Measurements from ENCODE around the gene PRKG1.

PRKG1 gene

DNA sequence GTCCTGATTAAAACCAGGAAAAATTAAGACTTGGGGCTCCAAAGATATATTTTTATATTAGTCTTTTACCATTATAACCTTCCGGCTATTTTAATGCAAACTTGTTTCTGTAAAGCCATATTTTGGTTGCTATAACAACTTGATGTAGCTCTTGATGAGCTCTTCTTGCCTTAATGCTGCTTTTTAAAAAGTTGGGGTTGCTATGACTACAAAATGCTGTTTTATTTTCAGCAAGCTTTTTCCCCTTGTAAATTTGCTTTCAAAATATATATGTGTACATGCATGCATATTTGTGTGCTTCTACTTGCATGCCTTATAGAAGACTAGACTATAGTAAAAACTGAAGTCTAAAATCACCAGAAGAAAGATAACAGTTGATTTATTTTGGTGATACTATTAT lies 525.4 kb downstream of the PRKG1 start:
- no peak for DNase-seq (ENCODE audit: low spot score)

DNA sequence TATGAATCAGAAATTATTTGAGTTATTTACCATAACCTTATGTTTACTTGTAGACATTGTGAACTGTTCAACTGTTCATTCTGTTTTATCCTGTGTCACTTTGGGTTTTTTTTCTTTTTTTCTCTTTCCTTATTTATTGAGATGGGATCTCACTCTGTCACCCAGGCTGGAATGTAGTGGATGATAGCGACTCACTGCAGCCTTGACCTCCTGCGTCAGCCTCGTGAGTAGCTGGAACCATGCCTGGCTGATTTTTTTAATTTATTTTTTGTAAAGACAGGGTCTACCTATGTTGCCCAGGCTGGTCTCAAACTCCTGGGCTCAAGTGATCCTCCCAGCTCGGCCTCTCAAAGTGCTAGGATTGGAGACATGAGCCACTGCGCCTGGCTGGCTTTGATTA lies 528.0 kb downstream of the PRKG1 start:
- no peak for DNase-seq (ENCODE audit: low spot score)

DNA sequence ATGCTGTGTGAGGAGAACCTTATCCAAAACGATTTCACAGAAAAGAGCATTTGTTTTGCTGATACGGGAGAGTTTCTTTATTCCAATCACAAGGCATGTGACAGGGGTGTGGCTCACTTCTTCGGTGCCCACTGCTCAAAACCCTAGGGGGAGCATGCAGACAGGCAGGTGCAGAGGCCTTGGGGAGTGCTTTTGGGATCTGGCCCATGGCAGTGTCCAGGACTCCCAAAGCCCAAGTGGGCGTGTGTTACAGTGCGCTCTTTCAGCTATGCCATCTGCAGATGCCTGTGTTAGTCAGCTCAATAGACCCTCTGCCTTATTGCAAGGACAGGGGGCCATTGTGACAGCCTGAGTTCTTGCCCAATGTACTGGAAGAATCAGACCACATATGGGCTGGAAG lies 530.3 kb downstream of the PRKG1 start:
- no peak for DNase-seq (ENCODE audit: low spot score)

DNA sequence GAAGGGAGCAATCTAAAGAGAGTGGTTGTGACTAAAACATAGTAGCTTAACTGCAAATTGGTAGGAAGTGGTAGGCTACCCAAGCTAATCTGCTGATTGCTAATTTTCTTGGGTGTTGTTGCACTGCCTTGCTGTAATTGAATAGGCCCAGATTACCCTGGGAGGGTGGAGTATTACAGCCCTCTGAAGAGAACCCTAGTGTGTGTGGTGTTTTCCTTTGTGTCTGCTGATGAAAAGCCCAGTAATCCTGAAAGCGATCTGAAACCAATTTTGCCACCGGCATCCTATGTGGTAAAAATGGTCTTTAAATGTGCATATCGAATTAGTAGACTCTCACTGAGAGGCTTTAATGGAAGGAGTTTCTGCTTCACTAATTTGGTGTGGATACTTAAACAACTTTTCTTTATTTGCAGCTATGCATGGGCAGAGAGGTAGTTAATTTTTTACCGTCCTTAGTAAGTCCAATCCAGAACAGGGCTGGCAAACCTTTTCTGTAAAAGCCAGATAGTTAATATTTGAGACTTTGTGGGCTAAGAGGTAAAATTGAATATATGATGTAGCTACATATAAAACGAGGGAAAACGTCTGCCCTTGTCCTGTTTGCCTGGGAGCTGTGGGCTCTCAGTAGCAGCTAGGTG lies 532.7 kb downstream of the PRKG1 start:
- no peak for DNase-seq (ENCODE audit: low spot score)

DNA sequence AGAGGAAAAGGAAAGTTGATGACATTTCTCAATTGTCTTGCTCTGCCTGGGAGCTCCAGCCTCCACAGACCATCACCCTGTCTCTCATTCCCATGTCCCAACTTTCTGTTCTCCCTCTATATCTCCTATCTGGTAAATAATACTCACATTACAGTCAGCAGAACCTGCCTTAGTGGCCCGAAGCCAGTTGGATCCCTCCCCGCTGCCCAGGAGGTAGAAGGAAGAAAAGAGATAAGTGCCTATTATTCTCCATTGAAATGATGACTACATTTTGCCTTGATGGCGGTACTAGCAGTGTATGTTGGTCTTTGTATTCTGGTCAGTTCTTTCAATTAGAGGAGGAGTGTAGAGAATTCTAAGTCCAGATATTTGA lies 533.2 kb downstream of the PRKG1 start:
- DNase-seq (ENCODE audit: low spot score), result no peak

DNA sequence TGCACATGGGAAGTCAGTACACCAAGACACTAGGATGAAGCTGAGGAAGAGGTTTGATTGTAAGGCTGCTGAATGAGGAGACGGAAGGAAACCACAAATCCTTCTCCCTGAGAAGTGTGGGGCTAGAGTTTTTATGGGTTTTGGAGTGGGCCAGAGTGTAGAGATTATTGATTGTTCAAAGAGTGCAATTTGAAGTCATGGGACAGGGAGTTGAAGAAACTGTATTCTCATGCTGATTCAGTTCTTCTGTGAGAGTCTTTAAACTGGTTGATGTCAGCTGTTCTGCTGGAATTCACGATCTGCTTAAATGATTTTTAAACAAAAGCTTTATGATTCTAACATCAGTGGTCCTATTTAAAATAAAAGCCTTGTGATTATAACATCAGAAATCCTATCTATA lies 533.9 kb downstream of the PRKG1 start:
- DNase-seq (ENCODE audit: low spot score), result no peak

DNA sequence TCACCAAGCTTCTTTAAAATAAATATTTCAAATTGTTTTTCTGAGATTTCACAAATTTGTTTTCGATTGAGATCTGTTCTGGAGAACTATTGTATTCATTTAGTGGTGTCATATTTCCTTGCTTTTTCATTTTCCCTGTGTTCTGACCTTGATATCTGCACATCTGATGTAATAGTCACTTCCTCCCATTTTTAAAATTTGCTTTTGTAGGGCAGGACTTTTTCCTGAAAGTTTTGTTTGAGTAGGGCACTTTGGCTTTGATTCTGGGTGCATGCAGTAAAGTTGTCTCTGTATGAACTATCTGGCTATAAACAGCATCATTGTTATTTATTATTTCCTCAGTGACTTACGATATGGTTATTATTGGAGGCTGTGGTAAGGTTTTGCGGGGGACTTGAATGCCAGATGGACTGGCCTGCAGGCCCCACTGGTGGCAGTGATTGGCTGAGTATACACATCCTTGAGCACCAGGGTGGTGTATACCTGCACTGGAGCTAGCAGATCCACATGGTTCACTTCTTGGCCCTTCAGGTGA lies 541.5 kb downstream of the PRKG1 start:
- no peak for DNase-seq (ENCODE audit: low spot score)

DNA sequence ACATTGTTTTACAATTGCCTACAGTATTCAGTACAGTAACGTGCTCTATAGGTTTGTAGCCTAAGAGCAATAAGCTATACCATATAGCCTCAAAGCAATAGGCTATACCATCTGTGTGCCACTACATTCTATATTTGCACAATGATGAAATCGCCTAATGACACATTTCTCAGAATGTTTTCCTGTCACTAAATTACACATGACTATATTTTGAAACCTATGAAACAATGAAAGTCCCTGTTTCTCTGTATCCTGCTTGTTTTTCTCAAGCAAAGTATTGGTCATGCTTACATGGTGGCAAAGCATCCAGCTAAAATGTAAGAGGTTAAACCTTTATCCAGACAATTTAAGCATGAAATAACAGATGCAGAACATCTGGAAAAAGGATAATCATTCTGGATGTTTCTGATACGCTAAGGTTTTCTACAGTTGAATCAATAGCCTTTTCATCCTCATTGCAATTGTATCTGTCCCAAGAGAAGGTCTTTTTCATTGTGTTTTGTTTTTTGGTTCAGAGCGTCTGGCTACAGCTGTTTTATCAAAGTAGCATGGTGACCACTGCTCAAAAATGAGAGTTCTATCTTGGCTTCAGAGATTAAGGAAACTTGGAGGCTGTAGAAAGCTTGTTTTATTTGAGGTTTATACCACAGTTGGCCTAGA lies 543.4 kb downstream of the PRKG1 start:
- no peak for DNase-seq (ENCODE audit: low spot score)

DNA sequence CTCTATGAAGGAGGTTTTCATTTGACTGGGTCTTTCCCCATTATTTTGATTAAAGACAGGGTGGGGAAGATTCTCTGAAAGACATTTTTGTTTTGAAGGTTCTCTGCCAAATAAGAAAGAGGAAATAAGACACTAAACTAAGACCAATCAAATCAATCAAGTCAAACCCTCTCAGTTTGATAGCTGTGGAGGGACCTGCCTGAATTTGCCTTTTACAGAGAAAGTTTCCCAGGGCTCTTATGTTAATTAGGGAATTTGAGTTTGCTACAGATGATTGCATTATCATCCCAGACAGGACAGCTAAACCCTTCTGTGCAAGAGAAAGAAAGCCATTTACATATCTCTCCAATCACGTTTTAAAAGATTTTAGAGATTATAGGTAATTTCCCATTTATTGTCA lies 545.1 kb downstream of the PRKG1 start:
- DNase-seq (ENCODE audit: low spot score), result no peak

DNA sequence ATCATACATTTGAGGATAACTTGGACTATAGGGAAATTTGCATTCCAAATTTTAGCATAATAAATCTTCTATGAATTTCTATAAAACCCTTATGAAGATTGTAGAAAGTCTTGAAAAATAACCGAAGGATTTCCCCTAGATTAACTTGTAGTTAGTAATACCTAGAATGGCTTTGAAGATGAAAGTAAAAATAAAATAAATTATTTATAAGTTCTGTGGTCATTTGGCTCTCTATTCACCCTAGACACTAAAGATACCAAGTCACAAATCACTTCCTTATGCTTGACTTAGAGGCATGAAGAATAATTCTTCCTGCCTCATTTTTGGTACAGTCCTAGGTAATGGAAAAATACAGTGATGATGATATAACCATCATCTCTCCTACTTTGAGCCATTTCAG lies 545.8 kb downstream of the PRKG1 start:
- no peak for DNase-seq (ENCODE audit: low spot score)

DNA sequence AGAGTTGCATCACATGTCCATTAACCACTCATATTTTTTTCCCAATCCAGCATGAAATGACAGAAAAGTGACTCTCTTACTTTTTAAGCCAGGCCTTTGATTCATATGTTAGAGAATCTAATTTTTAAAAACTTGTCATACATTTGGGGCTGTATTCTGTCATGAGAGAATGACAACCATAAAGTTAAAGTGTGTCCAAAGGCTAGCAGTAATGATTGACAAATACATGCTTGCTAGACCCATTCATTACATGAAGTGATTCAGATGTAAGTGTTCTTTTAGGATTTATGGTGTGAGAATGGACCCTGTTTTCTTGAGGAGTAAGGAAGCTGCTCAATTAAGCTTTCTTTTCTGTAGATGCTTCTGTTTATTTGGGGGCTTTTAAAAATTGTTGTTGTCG lies 549.7 kb downstream of the PRKG1 start:
- no peak for DNase-seq (ENCODE audit: low spot score)

DNA sequence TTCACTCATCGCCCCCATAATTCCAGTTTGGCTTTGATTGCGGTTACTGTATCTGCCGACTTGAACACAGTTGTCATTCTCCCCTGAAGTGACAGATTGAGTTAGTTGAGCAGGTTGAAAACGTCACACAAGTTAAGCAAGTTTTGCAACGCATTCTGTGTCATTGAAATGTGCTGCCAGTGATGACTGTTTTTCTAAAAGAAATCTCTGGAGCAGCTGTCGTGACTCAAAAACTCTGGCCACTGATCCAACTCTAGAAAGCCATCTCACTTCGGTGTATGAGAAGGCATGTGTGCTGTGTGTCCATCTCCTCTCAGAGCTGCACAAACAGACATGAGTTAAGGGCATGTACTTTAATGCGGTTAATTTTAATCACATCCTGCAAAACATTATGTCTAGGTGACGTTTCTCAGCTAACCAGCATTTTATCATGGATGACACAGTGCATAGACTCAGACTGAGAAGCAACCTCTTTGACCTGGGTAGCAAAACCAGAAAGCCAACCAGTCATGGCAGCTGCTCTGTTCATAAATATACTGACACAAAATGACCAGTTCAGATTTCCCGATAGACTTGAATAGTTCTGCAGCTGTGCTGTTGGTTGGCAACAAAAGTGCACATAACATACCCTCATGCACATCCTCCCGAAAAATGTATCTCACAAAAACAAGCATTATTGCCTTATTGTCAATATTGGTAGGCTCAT lies 555.8 kb downstream of the PRKG1 start:
- DNase-seq (ENCODE audit: low spot score), result no peak

DNA sequence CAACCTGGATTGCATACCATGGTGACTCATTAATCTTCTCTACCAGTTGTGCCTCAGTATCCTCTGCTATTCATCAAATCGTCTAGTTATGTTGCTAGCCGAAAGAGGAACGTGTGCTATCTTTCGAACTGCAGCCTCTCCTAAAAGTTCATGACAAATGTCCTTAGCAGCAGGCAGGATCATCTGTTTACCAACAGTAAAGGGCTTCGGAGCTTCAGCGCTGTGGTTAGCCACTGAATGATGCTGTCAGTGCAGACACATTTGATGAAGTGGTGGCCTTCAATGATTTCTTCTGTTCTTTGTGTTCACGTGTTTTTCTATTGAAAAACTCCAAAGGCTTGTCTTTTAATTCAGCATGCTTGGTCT lies 556.3 kb downstream of the PRKG1 start:
- no peak for DNase-seq (ENCODE audit: low spot score)

DNA sequence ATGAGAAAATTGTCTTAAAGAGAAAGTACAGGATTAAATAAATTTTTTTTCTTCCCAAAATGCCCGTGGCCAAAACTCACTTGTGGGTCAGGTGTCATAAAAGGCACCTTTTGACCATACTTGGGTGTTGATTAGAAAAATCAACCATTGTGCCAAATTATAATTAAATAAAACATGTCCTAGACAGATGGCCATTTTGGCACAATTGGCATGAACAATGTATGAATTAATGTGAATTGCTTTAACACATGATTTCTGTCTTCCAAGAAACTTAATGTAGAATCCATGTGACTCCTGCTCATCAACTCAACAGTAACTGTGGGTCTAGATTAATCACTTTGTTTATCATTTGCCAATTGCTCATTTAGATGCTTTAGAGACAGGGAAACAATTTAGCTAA lies 561.1 kb downstream of the PRKG1 start:
- no peak for DNase-seq (ENCODE audit: low spot score)

DNA sequence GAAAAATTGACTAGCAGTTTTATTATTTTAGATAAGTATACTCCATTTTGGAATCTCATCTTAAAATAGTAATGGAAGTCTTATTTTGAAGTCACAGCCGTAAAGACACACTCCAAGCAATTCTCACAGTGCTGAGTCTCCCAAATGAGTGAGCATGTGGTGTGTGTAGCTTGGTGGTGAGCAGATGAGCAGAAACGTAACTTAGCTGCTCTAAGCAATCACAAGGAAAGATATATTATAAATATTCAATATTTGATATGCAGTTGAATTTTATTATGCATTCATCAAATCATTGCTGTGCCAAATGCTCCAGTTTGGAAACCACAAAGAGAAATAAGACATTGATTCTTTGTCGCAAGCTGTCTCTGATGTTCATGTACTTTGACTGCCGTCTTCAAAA lies 563.9 kb downstream of the PRKG1 start:
- DNase-seq (ENCODE audit: low spot score), result no peak

DNA sequence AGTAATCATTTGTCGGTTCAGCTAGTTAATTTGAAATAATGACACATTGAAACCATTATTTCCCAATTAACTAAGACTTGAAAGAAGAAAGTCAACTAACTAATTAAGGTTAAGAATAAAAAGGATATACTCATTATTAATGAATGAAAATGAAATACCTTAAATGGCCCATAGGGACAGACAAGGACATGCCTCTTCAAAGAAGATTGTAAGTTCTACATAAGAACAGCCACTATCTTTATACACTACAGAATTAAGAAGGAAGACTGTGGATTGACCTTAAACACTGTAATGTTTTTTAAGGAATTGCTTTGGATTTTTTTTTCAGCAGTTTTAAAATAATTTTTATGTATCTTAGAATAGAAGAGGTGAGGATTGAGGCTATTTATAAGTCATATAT lies 564.5 kb downstream of the PRKG1 start:
- no peak for DNase-seq (ENCODE audit: low spot score)

DNA sequence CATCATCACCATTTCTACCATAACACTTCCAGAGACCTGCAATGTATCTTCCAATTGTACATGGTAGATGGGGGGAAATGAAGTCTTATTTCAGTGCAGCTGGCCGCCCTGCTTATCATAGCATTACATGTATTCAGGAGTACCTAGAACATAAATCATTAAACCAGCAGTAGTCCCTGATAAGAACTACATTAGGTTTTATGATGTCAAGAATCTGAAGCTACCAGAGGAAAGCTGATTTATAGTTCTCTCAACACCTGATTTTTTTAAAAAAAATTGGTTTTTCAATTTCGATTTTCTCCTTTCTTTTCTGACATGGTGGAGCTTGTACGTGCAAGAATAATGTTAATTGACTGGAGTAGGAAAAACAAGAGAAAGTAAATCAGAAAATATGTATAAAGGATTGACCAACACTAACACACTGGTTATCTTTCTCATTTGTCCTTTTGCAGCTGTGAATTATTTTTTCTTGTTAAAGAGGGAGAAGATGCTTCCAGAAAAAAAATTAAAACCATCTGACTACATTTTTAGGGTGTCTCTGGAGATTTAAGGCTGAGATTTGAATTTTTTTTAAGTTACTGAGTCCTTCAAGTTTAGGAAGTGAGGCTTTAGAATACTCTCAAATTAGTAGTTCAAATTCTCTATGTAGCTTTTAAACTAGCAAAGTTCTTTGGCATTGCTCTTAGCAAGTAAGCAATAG lies 566.0 kb downstream of the PRKG1 start:
- no peak for DNase-seq (ENCODE audit: low spot score)

DNA sequence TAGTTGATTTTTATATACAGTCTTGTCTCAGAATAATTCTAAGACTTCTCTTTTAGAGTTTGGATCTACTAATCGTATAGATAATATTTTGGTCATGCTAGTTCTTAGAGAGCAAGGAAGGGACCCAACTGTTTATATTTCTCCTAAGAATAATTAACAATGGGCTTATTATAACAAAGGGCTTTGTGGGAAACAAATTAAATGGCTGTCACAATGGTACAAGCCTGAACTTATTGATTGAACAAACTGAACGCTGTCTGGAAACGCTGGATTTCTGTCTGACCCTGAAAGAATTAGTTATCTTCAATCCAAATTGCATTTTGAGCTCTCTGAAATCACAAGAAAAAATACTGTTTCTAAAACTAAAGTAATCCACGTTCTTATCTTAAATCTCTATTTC lies 568.3 kb downstream of the PRKG1 start:
- DNase-seq (ENCODE audit: low spot score), result no peak

DNA sequence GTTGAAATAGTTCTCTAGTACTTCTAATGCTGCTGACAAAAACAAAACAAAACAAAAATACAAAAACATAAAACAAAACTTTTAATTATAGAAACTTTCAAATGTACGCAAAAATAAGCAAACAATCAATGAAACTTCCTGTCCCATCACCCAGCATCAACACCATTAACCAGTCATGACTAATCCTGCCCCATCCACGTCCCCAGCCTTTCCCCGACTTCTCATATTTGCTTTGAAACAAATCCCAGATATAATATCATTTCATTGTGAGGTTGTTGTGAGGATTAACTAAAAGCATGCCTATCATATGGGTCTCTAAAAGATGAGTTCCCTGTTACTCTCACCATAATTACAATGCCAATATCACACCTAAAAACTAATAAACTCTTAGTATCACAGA lies 569.4 kb downstream of the PRKG1 start:
- DNase-seq (ENCODE audit: low spot score), result no peak

DNA sequence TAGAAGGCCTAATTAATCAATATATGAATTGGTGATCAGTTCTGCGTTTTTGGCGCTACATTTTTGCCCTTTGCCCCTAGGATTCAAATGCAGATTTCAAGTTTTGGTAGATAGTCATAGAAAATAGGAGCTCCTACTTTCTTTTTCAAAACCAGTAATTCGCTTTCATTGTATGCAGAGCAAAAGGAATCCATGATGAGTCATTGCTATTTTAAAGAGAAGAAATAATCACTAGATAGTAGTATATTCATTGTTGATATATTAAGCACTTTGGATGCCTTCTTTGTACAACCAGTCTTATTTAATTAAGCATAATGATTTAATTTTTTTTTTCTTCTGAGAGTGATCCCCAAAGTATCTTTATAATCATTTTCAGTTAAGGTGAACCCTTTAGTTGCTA lies 574.8 kb downstream of the PRKG1 start:
- DNase-seq (ENCODE audit: low spot score), result no peak

DNA sequence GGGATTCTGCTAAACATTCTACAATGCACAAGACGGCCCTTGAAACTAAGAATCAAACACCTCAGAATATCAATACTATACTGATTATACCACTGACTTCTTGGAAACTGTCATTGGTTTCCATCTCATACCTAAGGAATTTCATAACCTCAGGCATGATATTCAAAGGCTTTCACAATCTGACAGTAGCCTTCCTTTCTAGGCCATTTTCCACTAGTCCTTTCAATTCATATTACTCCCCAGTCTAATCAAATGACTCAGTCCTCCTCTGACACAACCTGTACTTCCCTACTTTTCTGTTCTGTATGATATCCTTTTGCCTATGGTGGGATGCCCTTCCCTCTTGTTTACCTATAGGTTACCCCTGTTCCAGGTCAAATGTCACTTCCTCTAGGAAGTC lies 576.8 kb downstream of the PRKG1 start:
- DNase-seq (ENCODE audit: low spot score), result no peak

DNA sequence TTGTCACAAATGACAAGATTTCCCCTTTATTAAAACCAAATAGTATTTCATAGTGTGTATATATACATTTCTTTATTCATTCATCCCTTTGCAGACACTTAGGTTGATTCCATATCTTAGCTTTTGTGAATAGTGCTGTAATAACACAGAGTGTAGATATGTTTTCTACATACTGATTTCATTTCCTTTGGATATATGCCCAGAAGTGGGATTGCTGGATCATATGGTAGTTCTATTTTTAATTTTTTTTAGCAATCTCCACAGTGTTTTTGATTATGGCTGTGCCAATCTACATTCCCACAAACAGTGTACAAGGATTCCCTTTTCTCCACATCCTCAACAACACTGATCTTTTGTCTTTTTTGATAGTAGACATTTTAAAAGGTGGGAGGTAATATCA lies 578.7 kb downstream of the PRKG1 start:
- no peak for DNase-seq (ENCODE audit: low spot score)

DNA sequence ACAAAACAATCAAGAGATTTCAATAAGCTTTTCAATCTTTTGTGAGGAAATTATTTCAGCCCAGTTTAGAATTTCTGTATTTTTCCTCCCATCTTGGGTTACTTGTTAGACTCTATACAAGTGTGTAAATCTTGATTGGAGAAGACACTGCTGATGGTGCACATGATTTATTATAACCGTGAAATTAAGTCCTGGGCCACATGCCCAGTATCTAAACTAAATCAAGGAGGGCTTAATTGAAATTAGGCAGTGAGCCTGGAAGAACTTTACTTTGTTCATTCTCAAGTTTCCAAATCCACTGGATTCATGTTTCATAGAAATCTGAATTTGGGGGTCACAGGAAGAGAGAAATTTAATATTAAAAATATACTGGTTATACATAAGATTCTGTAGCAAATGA lies 580.6 kb downstream of the PRKG1 start:
- DNase-seq (ENCODE audit: low spot score), result no peak
